Motor neuron (in vitro differentiated cells): ENCODE measurements around the gene DZIP3. TPM values are rescaled to one million over a fixed set of nuclear protein-coding genes. Genes with fewer than 3 reads are reported as not detected.

ENCODE experiments used
- ATAC-seq, 8 experiments: fragments of 200-7000 bp; cut with Tn5 transposase; replicated peaks in 6 of 8; 2 replicates each; pipeline ENCODE4 v1.8.0; 2021; ENCODE audit warnings: mild to moderate bottlenecking in 8 of 8, moderate library complexity in 8 of 8
- H3K27ac ChIP-seq, 2 donors: fragments of 250-450 bp; sonication (Bioruptor Pico); 2 replicates each; pipeline ENCODE4 v1.9.0; 2021; ENCODE audit warnings: antibody characterized with exemption in 2 of 2, mild to moderate bottlenecking in 2 of 2, moderate library complexity in 1 of 2
- H3K4me1 ChIP-seq, 2 donors: fragments of 250-450 bp; sonication (Bioruptor Pico); replicated peaks in 1 of 2; 2 replicates each; pipeline ENCODE4 v1.6.1; 2021; ENCODE audit warnings: antibody characterized with exemption in 2 of 2, mild to moderate bottlenecking in 2 of 2, moderate library complexity in 1 of 2
- H3K4me3 ChIP-seq, 5 donors: fragments of 250-450 bp; sonication (Bioruptor Pico); 2 replicates each; pipeline ENCODE4 v1.9.0; 2021; ENCODE audit warnings: antibody characterized with exemption in 5 of 5, mild to moderate bottlenecking in 5 of 5, moderate library complexity in 4 of 5
- WGBS, 10 experiments: fragments of 450-650 bp; shearing (Covaris generic); methylation state at CpG; one replicate each; pipeline ENCODE4 v1.0.0; 2022; 5-methylcytosine and 5-hydroxymethylcytosine counted together
- in situ Hi-C, 9 experiments: fragments of 400-800 bp; cut with MboI; loops; one replicate each; pipeline ENCODE4 v1.15.0; 2021; ENCODE audit warnings: low sequenced_read_pairs in 9 of 9, low pct_unique_long_range_greater_than_20kb in 2 of 9; ENCODE audit not compliant: unreplicated experiment in 9 of 9
- total RNA-seq, 8 experiments: library from RNA; unstranded; fragments of 300-600 nt; gene quantifications; 2 replicates each; pipeline versions ENCODE4 v1.2.3 to v1.2.4, GENCODE V29; 2022

Gene DZIP3
- total RNA-seq, 8 experiments from 2014 or later: 14.1 to 83.7 (median 27.5) TPM

DNA sequence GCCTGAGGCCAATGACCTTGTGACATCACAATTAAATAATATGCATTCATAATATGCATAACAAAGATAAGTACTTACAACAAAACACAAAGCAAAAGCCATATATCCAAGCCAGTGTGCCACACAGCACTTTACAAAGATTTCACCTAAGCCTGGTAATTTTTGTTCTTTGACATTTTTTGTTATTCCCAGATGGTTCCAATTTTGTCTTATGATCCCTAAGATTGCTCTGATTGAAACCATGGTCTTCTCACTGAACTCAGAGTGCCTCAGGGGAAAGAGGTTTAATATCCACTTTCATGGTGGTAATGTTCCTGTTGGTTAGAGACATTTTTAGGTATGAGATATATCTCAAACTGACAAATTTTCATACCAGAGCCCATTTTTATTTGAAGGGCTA, 138.6 kb downstream of the DZIP3 start:
- Histone ChIP-seq H3K27ac (no peak overlapping the region), H3K4me1 (no peaks in the 10 kb centered on the region), H3K4me3 (no peak overlapping the region)
- in situ Hi-C loops: no loop called here
- no peak for ATAC-seq

DNA sequence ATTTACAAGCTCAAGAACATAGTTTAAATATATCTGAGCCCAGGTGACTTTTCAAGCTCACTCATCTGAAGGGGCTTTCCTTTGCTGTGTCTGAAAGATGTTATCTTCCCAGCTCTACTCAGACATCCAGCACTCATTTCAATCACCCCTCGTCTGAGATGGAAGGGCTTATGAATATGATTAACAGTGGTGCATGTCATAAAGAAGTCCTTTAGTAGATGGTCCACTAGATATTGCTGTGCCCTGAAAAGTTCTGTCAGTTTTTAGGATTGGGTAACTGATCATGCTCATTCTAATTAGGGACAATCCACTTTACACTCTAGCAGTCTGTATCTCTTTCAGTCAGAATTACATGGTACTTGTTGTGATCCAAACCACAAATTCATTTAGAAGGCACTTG, 139.4 kb downstream of the DZIP3 start:
- 0 to 44% (median 40%) methylated on average over 1 of the region's 1 CpG; no CpG with 5 or more reads in 6 of the 10 experiments for WGBS, 10 experiments
- no peak for ATAC-seq
- in situ Hi-C loops: no loop called here

DNA sequence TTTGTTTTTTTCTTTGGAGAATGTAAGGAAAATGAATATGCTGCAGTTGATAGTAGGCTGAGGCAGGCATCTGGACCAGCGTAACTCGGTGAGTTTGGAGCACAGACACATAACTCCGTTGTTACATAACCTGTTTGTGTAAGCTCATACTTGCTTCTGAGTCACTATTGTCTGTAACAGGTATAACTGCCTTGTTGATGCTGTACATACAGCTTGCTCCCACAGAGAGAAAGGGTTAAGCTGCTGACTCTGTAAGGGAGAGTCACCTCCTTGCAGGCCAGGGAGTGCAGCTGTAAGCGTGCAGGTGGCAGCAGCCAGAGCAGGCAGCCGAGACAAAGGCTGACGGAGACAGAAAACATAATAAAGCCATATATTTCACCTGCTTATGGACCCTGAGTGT, 147.3 kb downstream of the DZIP3 start:
- ATAC-seq: no peak
- Histone ChIP-seq H3K4me3 (no peak overlapping the region), H3K4me1 (no peaks in the 10 kb centered on the region), H3K27ac (no peak overlapping the region)
- in situ Hi-C loops: no loop called here
- 0 to 89% (median 35%) methylated on average over 1 to 6 of the region's 6 CpGs; no CpG with 5 or more reads in 3 of the 10 experiments for WGBS, 10 experiments

More for the DNA sequence above, 139.4 kb downstream of the DZIP3 start:
- no peak overlapping the region for H3K27ac ChIP-seq
- H3K4me1 ChIP-seq: no peaks in the 10 kb centered on the region
- H3K4me3 ChIP-seq: no peak overlapping the region

GRCh38 chr3:108742929-108743328, 153.4 kb downstream of the DZIP3 start:
- Histone ChIP-seq H3K4me1 (no peaks in the 10 kb centered on the region), H3K27ac (no peak overlapping the region), H3K4me3 (no peak overlapping the region)
- WGBS, 10 experiments: 20 to 100% (median 67%) methylated on average over 1 of the region's 1 CpG; no CpG with 5 or more reads in 5 of the 10 experiments
- in situ Hi-C loops: no loop called here
- ATAC-seq: peak in 4 of 8 experiments; percentile 21 to 85 (median 72)

Other genes starting within 250 kb of the DZIP3 start
- 1 to 10 TPM in 4 of 8 experiments, under 1 TPM in 4; 0.49 to 9.1 (median 1.2) TPM for gene MYH15, start 79.1 kb upstream of the DZIP3 start, total RNA-seq
- gene CIP2A, start 284 bp upstream of the DZIP3 start, total RNA-seq: 10 to 100 TPM in 4 of 8 experiments, 1 to 10 TPM in 4; 3.0 to 34.8 (median 10.2) TPM
- gene RETNLB, start 167.7 kb downstream of the DZIP3 start, total RNA-seq: 1 to 10 TPM in 1 of 8 experiments, not detected in 7; 5.3 TPM
- gene TRAT1, start 233.1 kb downstream of the DZIP3 start, total RNA-seq: 10 to 100 TPM in 1 of 8 experiments, 1 to 10 TPM in 1, under 1 TPM in 2, not detected in 4; 0.33 to 14.7 (median 0.72) TPM